Measurements from ENCODE around the gene MBNL1.

Gene MBNL1

GRCh38 chr3:152459118-152459515, 190.4 kb downstream of the MBNL1 start:
- TF ChIP-seq CTCF (IDR thresholded peaks at IDR 0.05; ENCODE audit: extremely low read depth, missing control alignments): no peak
- no peak for DNase-seq (ENCODE audit: low spot score)

GRCh38 chr3:152459572-152459971, 190.8 kb downstream of the MBNL1 start:
- no peak for TF ChIP-seq CTCF (IDR thresholded peaks at IDR 0.05; ENCODE audit: extremely low read depth, missing control alignments)
- DNase-seq (ENCODE audit: low spot score): no peak

GRCh38 chr3:152460936-152461335, 192.2 kb downstream of the MBNL1 start:
- DNase-seq (ENCODE audit: low spot score): no peak
- TF ChIP-seq CTCF (IDR thresholded peaks at IDR 0.05; ENCODE audit: extremely low read depth, missing control alignments): no peak

GRCh38 chr3:152461460-152461859, 192.7 kb downstream of the MBNL1 start:
- no peak for DNase-seq (ENCODE audit: low spot score)
- TF ChIP-seq CTCF (IDR thresholded peaks at IDR 0.05; ENCODE audit: extremely low read depth, missing control alignments): no peak

- DNase-seq (ENCODE audit: low spot score): no peak
- TF ChIP-seq CTCF (IDR thresholded peaks at IDR 0.05; ENCODE audit: extremely low read depth, missing control alignments): no peak
Measured at GRCh38 chr3:152466784-152467183, 198.1 kb downstream of the MBNL1 start.

- no peak for TF ChIP-seq CTCF (IDR thresholded peaks at IDR 0.05; ENCODE audit: extremely low read depth, missing control alignments)
Measured at GRCh38 chr3:152469248-152470025, 200.7 kb downstream of the MBNL1 start.

GRCh38 chr3:152470095-152470494, 201.4 kb downstream of the MBNL1 start:
- DNase-seq (ENCODE audit: low spot score): no peak
- TF ChIP-seq CTCF (IDR thresholded peaks at IDR 0.05; ENCODE audit: extremely low read depth, missing control alignments): no peak

More at GRCh38 chr3:152469248-152470025, 200.7 kb downstream of the MBNL1 start:
- DNase-seq (ENCODE audit: low spot score): no peak
